H1 (cell line): ENCODE results near the gene KRT37. TPM values are rescaled to one million over a fixed set of nuclear protein-coding genes. Genes with fewer than 3 reads are reported as not detected.
"Not testable (repeated sequence)": the region's sequence is repeated elsewhere in the genome, so short reads cannot be mapped to it uniquely, and the experiment has no call there.

Experiments used
- CTCF ChIA-PET: fragments of 300-600 bp; sonication (Branson Sonifier 250); formaldehyde crosslinking; loops from one replicate; lab custom pipeline; 2021; ENCODE audit not compliant: partially characterized antibody; lab: Charles Lee
- POLR2A ChIA-PET: fragments of 300-600 bp; sonication (Branson Sonifier 250); formaldehyde crosslinking; loops from one replicate; lab custom pipeline; 2021; ENCODE audit warnings: inconsistent platforms; ENCODE audit not compliant: partially characterized antibody; lab: Charles Lee
- DNase-seq, 2 experiments: peaks; one replicate each; pipeline versions ENCODE4 v3.0.0 to v3.0.0-alpha.2; 2010 to 2022; ENCODE audit warnings: low spot score in 2 of 2, low read depth in 1 of 2, mixed read lengths in 1 of 2
- FAIRE-seq: peaks from 2 replicates; lab custom pipeline; 2011; peaks lifted over from hg19 to GRCh38; lab: Jason Lieb, UNC
- H2AFZ ChIP-seq: 2 replicates; pipeline ENCODE4 v1.8.1; 2012; ENCODE audit warnings: low read length, inconsistent platforms
- H2AK5ac ChIP-seq: 2 replicates; pipeline ENCODE4 v1.6.1; 2013; ENCODE audit warnings: low read depth, low read length
- H2BK120ac ChIP-seq: replicated peaks from 2 replicates; pipeline ENCODE3; 2013; ENCODE audit warnings: low read depth, low read length, inconsistent platforms
- H2BK12ac ChIP-seq: 2 replicates; pipeline ENCODE4 v1.6.1; 2013; ENCODE audit warnings: low read depth, low read length
- H2BK15ac ChIP-seq: 2 replicates; pipeline ENCODE4 v1.6.1; 2013; ENCODE audit warnings: low read length
- H2BK20ac ChIP-seq: 2 replicates; pipeline ENCODE4 v1.6.1; 2013; ENCODE audit warnings: low read length
- H2BK5ac ChIP-seq: 2 replicates; pipeline ENCODE4 v1.6.1; 2013; ENCODE audit warnings: low read depth, low read length
- H3K14ac ChIP-seq: 2 replicates; pipeline ENCODE4 v1.6.1; 2013; ENCODE audit warnings: inconsistent platforms; ENCODE audit not compliant: insufficient read length
- H3K18ac ChIP-seq: 2 replicates; pipeline ENCODE4 v1.6.1; 2013; ENCODE audit warnings: low read length; ENCODE audit errors: extremely low read depth
- H3K23ac ChIP-seq: 2 replicates; pipeline ENCODE4 v1.6.1; 2013; ENCODE audit warnings: inconsistent platforms; ENCODE audit not compliant: insufficient read length
- H3K23me2 ChIP-seq: 2 replicates; pipeline ENCODE4 v1.6.1; 2013; ENCODE audit warnings: low read depth, low read length
- H3K27ac ChIP-seq: 2 replicates; pipeline ENCODE4 v1.6.1; 2011; ENCODE audit warnings: low read depth, low read length, inconsistent platforms
- H3K27me3 ChIP-seq, 4 experiments: replicated peaks in 1 of 4; 1 replicate in 1 of 4; 2 replicates in 3 of 4; pipeline versions ENCODE4 v1.6.1 to v1.8.1; 2011 to 2013; ENCODE audit warnings: low read length in 3 of 4, mild to moderate bottlenecking in 3 of 4, inconsistent platforms in 2 of 4, mixed read lengths in 2 of 4, moderate library complexity in 1 of 4; ENCODE audit not compliant: control insufficient read depth in 3 of 4, insufficient read depth in 3 of 4; ENCODE audit errors: extremely low read depth in 1 of 4
- H3K36me3 ChIP-seq, 4 experiments: 2 replicates each; pipeline versions ENCODE4 v1.6.1 to v1.8.1; 2011 to 2013; ENCODE audit warnings: mild to moderate bottlenecking in 4 of 4, low read length in 3 of 4, moderate library complexity in 2 of 4, control low read depth in 1 of 4, inconsistent platforms in 1 of 4; ENCODE audit not compliant: insufficient read depth in 4 of 4, control insufficient read depth in 2 of 4
- H3K4ac ChIP-seq: replicated peaks from 2 replicates; pipeline ENCODE3; 2013; ENCODE audit warnings: low read length, low read depth, mixed read lengths, inconsistent platforms; ENCODE audit not compliant: insufficient read length
- H3K4me1 ChIP-seq, 4 experiments: replicated peaks in 1 of 4; 1 replicate in 1 of 4; 2 replicates in 3 of 4; pipeline versions ENCODE4 v1.6.1 to v1.8.1; 2011 to 2013; ENCODE audit warnings: low read length in 3 of 4, inconsistent platforms in 2 of 4, mixed read lengths in 1 of 4; ENCODE audit not compliant: insufficient read depth in 4 of 4, control insufficient read depth in 3 of 4
- H3K4me2 ChIP-seq, 2 experiments: 2 replicates each; pipeline versions ENCODE4 v1.6.1 to v1.8.1; 2011 to 2013; ENCODE audit warnings: low read depth in 2 of 2, low read length in 2 of 2, control low read depth in 1 of 2, inconsistent platforms in 1 of 2, mild to moderate bottlenecking in 1 of 2; ENCODE audit not compliant: insufficient read depth in 1 of 2
- H3K4me3 ChIP-seq, 4 experiments: fragments of 200-600, 300-600 bp in 1 of 4; sonication (generic), shearing (Covaris generic), sonication (Bioruptor Twin) in 1 of 4; 2 replicates each; pipeline versions ENCODE4 v1.5.1 to v1.8.1; 2011 to 2016; ENCODE audit warnings: low read length in 4 of 4, low read depth in 3 of 4, control low read depth in 2 of 4, inconsistent platforms in 2 of 4, mild to moderate bottlenecking in 2 of 4, mixed read lengths in 1 of 4, moderate library complexity in 1 of 4; ENCODE audit not compliant: insufficient read depth in 2 of 4; ENCODE audit errors: extremely low read depth in 1 of 4
- H3K56ac ChIP-seq: replicated peaks from 2 replicates; pipeline ENCODE3; 2013; ENCODE audit warnings: low read depth, mild to moderate bottlenecking, mixed read lengths, low read length, inconsistent platforms; ENCODE audit not compliant: insufficient read length
- H3K79me1 ChIP-seq: 2 replicates; pipeline ENCODE4 v1.6.1; 2013; ENCODE audit warnings: low read depth, low read length, control low read depth
- H3K79me2 ChIP-seq, 2 experiments: 2 replicates each; pipeline versions ENCODE4 v1.6.1 to v1.8.1; 2012 to 2013; ENCODE audit warnings: low read length in 2 of 2, mild to moderate bottlenecking in 2 of 2, inconsistent platforms in 1 of 2; ENCODE audit not compliant: insufficient read depth in 2 of 2, control insufficient read depth in 1 of 2
- H3K9ac ChIP-seq, 4 experiments: replicated peaks in 1 of 4; 1 replicate in 1 of 4; 2 replicates in 3 of 4; pipeline versions ENCODE4 v1.6.1 to v1.8.1; 2011 to 2013; ENCODE audit warnings: low read depth in 3 of 4, low read length in 3 of 4, control low read depth in 2 of 4, mild to moderate bottlenecking in 2 of 4, moderate library complexity in 2 of 4, inconsistent platforms in 1 of 4; ENCODE audit errors: extremely low read depth in 1 of 4
- H3K9me3 ChIP-seq, 2 experiments: 2 replicates each; pipeline versions ENCODE4 v1.6.1 to v1.8.1; 2012 to 2013; ENCODE audit warnings: mild to moderate bottlenecking in 2 of 2, moderate library complexity in 2 of 2, control low read depth in 1 of 2, inconsistent platforms in 1 of 2, low read depth in 1 of 2, low read length in 1 of 2, mixed read lengths in 1 of 2; ENCODE audit not compliant: insufficient read depth in 2 of 2
- H4K20me1 ChIP-seq, 2 experiments: replicated peaks in 1 of 2; 2 replicates each; pipeline versions ENCODE3 to v1.8.1; 2011 to 2013; ENCODE audit warnings: inconsistent platforms in 2 of 2, low read length in 2 of 2, mild to moderate bottlenecking in 1 of 2; ENCODE audit not compliant: insufficient read depth in 2 of 2, control insufficient read depth in 1 of 2
- H4K5ac ChIP-seq: 2 replicates; pipeline ENCODE4 v1.6.1; 2013; ENCODE audit warnings: low read length, low read depth, mixed read lengths, inconsistent platforms; ENCODE audit not compliant: insufficient read length
- H4K8ac ChIP-seq: 2 replicates; pipeline ENCODE4 v1.8.0; 2013; ENCODE audit warnings: mild to moderate bottlenecking, moderate library complexity, low read length, inconsistent platforms; ENCODE audit not compliant: insufficient read depth; ENCODE audit errors: extremely low read depth
- H4K91ac ChIP-seq: replicated peaks from 2 replicates; pipeline ENCODE3; 2013; ENCODE audit warnings: low read length, mixed read lengths, inconsistent platforms; ENCODE audit not compliant: insufficient read length
- WGBS, 2 experiments: shearing (Covaris generic) in 1 of 2; methylation state at CpG; one replicate each; pipeline versions ENCODE4 v1.1.6 to v1.1.7; 2013 to 2015; ENCODE audit warnings: low lambda C conversion rate in 2 of 2, mixed read lengths in 2 of 2, inconsistent platforms in 1 of 2, low coverage in 1 of 2, missing lambda C conversion rate in 1 of 2; ENCODE audit not compliant: insufficient replicate concordance in 2 of 2, insufficient coverage in 1 of 2, insufficient read length in 1 of 2; ENCODE audit errors: extremely low coverage in 1 of 2, missing lambda C conversion rate in 1 of 2; 5-methylcytosine and 5-hydroxymethylcytosine counted together
- polyA plus RNA-seq, 7 experiments: library from polyadenylated mRNA; depleted of rRNA in 3 of 7; stranded (reverse) in 5 of 7; unstranded in 2 of 7; fragments of >200 nt in 5 of 7; fragments of 200-250 nt in 2 of 7; gene quantifications; 1 replicate in 5 of 7; 2 replicates in 1 of 7; 4 replicates in 1 of 7; pipeline versions ENCODE4 v1.2.1 to v1.2.3, GENCODE V29; 2011 to 2013; ENCODE audit warnings: missing spikeins in 2 of 7, mixed read lengths in 2 of 7
- total RNA-seq: library from RNA; stranded (reverse); fragmentation: NEBNext Ultra II Directional; extraction: Animal tissue kit (Norgen Biotek cat#: 25700); gene quantifications from 2 replicates; pipeline ENCODE4 v1.2.1, GENCODE V29; 2021

KRT37 gene
- total and polyA plus RNA-seq, 2 of the 8 experiments (the other 6 are each of a cell fraction or from before 2014, with no cell fraction given) = not detected

GRCh38 chr17:41422586-41422985 is 1.8 kb downstream of the KRT37 start:
- H3K79me1 ChIP-seq, H4K5ac ChIP-seq, H3K9ac ChIP-seq, H4K91ac ChIP-seq, H3K36me3 ChIP-seq, H3K18ac ChIP-seq, H3K4me2 ChIP-seq, H2AK5ac ChIP-seq, POLR2A ChIA-PET, H3K4me1 ChIP-seq, H2BK12ac ChIP-seq, H2BK15ac ChIP-seq, H3K23me2 ChIP-seq, H3K4ac ChIP-seq, H3K79me2 ChIP-seq, FAIRE-seq, H2BK120ac ChIP-seq, H3K9me3 ChIP-seq, H4K8ac ChIP-seq, H2AFZ ChIP-seq, H3K14ac ChIP-seq, H3K27me3 ChIP-seq, H2BK20ac ChIP-seq, H3K27ac ChIP-seq, H2BK5ac ChIP-seq, H3K56ac ChIP-seq, DNase-seq, H3K4me3 ChIP-seq, H4K20me1 ChIP-seq, H3K23ac ChIP-seq: not testable (repeated sequence)
- CTCF ChIA-PET = interaction anchor here (1.0 to 1.4 kb wide), 2 partner anchors 19 to 126 kb away, joined by 3 to 6 read pairs; no protein-coding TSS in a partner anchor
- 89% methylated on average over 11 of the region's 11 CpGs; no CpG with 5 or more reads in 1 of the 2 experiments for WGBS, 2 experiments
